ENCODE data around the gene RRBP1.
A peak's percentile ranks its signal among the peaks of the same experiment; 100 is the strongest.

Gene RRBP1

DNA sequence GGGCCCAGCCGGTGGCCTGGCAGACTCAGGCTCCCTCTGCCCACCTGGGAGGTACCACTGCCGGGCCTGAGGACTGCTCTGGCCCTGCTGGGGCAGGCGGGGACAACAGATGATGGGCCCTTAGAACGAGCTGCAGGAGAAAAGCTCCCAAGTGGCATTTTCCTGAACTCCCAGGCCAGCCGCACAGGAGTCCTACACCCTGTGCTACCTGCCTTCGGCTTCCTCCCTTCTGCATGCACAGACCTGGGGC, 70.8 kb downstream of the RRBP1 start:
- no peak for DNase-seq (ENCODE audit: low read depth in 3 of 3, low spot score in 1 of 3)

DNA sequence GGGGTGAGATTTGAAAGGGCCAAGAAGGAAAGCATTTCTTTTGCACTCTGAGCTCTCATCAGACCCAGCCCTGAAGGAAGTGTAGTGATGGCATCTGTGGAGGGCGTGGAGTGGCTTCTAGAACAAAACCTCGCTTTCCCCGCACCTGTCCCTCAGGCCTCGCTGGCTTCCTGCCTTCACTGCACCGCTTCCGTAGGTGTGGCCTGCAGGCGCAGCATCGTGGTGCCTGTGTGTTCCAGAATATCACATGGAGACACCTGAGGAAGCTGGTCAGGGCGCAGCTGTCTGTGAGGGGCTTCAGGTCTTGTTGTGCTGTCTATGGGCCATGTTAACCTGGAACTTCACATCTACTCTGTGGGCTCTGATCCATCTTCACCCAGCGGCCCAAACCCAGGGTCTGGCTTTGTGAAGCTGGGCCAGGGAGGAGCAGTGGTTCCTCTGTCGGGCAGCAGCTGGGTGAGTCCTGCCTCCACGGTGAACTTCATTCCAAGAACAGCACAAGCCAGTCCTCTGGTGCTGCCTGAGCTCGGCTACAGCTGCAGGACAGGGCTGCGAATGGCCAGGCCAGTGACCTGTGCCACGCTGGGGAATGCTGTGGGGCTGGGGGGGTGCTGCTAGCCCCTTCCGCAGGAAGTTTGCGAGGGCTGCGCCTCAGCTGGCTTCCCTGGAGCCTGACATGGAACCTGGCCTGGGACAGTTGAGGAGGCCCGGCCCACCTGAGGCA, 71.3 kb downstream of the RRBP1 start:
- peak; percentile 21 to 34 (median 29) for DNase-seq (ENCODE audit: low read depth in 3 of 3, low spot score in 1 of 3)

DNA sequence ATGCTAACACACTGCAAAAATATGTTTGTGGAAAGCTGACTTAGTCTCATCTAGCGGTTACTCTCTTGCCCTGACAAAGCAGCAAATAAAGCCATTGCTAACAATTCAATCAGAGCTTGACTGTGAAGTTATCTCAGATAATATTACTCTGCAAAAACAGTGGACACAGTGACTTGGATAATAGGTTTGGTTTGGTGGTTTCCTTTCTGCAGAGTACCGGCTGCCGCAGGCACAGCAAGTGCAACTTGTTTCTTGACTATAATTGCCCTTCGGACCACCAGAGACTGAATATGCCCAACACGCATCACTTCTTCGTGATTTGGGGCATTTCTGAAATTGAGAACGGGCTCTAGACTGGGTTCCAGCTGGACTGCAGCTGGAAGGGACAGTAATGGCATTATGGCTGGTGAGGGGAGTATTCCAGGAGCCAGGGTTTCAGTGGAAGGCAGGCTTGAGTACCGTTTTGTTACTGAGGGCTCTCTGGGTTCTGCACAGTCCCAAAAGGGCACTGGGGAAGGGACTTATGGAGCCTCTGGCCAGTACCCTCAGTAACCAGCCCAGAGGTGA, 72.1 kb downstream of the RRBP1 start:
- no peak for DNase-seq (ENCODE audit: low read depth in 3 of 3, low spot score in 1 of 3)

DNA sequence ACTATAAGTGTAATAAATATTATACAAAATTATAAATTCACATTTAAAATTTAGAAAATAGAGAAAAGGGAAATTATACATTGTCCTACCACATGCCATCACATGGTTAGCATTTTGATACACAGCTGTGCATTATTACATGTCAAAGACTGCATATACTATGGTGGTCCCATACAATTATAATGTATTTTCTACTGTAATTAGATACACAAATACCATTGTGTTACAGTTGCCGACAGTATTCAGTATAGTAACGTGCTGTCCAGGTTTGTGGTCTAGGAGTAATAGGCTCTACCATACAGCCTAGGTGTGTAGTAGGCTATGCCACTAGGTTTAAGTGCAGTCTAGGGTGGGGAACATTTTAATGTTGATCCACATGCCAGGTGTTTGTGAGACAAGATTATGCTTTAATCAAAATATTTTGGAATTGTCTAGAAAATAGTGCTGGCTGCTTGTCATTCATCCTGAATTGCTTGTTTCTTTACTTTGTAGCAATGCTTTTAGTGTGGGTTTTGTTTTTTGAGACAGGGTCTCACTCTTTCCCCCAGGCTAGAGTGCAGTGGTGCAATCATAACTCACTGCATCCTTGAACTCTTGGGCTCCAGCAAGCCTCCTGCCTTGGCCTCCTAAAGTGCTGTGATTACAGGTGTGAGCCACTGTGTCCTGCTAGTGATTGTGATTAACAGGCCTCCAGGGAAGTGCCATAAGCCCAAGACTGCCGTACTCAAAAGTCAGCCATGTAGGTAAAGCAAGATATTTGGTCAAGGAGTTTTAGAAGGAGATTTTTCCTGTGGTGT, 73.1 kb downstream of the RRBP1 start:
- DNase-seq (ENCODE audit: low read depth in 3 of 3, low spot score in 1 of 3), result no peak

DNA sequence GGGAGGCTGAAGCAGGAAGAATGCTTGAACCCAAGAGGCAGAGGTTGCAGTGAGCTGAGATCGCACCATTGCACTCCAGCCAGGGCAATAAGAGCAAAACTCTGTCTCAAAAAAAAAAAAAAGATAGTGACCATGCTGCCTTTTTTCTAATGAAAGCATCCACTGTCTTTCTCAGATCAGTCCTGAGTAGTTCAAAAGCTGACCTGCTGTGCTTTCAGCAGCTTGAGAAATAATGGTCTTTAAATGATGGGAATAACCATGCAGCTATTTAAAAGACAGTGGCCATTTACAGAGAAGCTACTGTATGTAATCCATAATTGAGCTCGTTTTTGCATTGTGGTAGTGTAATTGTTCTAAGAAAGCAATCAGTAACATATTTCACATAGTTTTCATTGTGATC, 76.0 kb downstream of the RRBP1 start:
- no peak for DNase-seq (ENCODE audit: low read depth in 3 of 3, low spot score in 1 of 3)

DNA sequence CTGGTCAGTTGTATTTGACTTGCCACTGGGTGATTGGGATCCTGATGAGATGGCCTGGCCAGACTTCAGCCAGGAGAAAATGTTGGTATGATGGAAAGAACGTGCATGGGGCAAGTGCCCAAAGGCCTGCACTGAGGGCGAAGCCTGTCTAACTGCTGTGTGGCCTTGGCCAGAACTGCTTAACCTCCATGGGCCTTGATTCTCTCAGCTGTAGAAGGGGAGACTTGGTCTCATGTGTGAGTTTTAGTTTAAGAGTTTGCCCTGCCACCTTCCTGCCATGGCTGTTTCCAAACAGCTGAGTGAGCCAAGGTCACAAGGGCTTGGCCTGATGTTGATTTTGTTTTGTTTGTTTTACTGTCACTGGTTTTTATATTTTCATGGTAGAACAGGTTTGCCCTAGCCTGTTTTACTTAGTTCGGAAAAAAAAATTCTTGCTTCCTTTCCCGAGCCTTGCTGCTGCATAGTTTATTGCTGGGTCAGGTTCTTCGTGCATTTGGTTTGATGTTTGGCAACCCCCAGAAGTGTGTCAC, 76.8 kb downstream of the RRBP1 start:
- no peak for DNase-seq (ENCODE audit: low read depth in 3 of 3, low spot score in 1 of 3)

DNA sequence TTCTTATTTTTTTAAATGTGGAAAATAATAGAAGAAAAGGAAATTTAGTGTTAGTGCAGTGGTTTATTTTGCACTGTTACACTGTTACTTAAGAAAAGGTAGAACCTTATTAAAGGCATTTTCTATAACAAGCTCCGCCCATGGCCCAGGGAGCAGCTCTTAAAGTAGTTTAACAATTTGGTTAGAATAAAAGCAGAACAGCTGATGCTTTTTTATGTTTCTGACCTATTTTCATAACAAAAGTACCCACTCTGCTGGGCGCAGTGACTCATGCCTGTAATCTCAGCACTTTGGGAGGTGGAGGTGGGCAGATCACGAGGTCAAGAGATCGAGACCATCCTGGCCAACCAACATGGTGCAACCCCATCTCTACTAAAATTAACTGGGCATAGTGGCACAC, 79.5 kb downstream of the RRBP1 start:
- DNase-seq (ENCODE audit: low read depth in 3 of 3, low spot score in 1 of 3), result no peak

DNA sequence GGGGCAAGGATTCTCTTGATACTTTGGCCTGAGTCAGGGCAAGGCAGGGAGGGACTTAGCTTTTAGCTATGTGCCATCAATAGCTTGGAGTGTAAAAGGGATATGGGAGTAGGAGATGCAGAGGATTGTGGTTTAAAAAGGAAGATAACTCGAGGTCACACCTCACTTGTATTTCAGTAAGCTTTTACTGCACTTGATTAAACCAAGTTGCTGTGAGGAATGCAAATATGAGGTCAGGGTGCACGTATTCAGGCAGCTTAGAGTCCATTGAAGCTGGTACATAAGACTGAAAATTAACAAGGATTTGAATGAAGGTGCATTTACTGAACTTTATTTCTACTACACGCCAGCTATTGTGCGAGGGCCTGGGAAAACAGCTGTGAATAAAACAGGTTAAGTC, 80.1 kb downstream of the RRBP1 start:
- DNase-seq (ENCODE audit: low read depth in 3 of 3, low spot score in 1 of 3), result no peak

DNA sequence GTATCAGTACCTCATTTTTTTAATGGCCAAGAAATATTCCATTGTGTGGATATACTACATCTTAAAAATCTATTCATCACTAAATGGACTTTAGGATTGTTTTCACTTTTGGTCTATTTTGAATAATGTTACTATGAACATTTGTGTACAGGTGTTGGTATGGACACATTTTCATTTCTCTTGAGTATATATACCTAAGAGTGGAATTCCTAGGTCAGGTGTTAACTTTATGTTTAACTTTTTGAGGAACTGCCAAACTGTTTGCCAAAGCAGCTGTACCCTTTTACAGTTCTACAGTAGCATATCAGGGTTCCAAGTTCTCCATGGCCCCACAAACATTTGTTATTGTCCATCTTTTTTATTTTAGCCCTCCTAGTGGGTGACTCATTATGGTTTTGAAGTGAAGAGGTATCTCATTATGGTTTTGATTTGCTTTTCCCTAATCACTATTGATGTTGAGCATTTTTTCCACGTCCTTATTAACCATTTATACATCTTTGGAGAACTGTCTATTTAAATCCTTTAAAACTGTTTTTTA, 84.0 kb downstream of the RRBP1 start:
- DNase-seq (ENCODE audit: low read depth in 3 of 3, low spot score in 1 of 3), result no peak

DNA sequence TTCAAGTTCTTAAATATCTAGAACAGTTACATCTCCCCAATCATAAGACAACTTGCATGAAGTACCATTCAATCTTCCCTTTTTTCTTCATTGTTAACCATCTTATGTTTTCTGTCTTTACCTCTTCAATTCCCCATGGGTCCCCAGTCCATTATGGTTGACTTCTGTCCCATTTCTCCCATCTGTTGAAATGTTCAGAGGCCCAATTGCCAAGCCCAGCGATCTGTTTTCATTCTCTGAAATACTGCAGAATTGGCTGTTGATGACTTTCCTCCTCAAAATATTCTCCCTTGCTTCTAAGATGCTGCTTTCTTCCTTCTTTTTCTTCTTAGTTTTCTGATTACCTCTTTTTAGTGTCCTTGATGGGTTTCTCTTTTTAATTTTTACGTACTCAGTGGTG, 86.2 kb downstream of the RRBP1 start:
- no peak for DNase-seq (ENCODE audit: low read depth in 3 of 3, low spot score in 1 of 3)

DNA sequence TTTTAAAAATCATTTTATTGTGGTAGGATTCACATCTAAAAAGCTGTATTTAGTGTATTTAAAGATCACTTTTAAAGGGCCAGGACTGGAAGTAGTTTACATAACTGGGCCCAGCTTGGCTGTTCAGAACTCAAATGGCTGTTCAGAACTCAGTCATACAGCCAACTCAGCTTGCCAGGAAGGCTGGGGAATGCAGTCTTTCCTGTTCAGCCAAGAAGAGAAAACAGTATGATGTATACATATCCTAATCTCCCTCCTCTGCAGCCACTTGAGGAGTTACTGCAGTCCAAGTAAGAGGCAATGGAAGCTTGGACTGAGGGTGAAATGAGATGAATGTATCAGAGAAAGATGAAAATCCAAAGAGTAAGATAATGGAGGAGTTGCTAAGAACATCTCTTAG, 87.6 kb downstream of the RRBP1 start:
- DNase-seq (ENCODE audit: low read depth in 3 of 3, low spot score in 1 of 3), result no peak

DNA sequence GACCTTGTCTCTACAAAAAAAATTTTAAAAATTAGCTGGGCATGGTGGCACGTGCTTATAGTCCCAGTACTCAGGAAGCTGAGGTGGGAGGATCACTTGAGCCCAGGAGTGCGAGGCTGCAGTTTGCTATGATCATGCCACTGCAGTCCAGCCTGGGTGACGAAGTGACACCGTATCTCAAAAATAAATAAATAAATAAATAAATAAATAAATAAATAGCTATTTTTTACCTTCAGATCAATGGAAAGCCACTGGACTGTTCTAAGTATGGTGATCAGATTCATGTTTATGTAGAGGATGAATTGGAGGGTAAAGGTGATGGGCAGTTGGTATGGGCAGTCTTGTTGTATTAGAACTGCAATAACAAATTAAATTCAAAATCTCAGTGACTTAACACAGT, 88.1 kb downstream of the RRBP1 start:
- no peak for DNase-seq (ENCODE audit: low read depth in 3 of 3, low spot score in 1 of 3)

DNA sequence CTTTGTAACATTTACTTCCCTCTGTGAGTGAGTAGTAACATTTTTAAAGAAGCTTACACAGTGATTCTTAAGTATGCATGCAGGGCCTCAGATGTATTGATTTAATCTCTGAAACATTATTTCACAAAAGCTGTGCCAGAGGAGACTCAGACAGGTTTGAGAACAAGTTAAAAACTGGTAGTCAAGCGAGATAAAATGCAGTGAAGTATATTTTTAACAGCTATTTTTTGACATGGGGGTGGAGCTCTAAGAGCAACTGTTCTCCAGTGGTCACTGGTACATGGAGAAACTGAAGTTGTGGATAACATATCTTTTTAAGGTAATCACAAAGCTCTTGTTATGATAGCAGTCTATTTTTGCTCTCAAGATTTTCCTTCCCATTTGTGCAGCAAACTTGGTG, 91.8 kb downstream of the RRBP1 start:
- DNase-seq (ENCODE audit: low read depth in 3 of 3, low spot score in 1 of 3), result no peak

DNA sequence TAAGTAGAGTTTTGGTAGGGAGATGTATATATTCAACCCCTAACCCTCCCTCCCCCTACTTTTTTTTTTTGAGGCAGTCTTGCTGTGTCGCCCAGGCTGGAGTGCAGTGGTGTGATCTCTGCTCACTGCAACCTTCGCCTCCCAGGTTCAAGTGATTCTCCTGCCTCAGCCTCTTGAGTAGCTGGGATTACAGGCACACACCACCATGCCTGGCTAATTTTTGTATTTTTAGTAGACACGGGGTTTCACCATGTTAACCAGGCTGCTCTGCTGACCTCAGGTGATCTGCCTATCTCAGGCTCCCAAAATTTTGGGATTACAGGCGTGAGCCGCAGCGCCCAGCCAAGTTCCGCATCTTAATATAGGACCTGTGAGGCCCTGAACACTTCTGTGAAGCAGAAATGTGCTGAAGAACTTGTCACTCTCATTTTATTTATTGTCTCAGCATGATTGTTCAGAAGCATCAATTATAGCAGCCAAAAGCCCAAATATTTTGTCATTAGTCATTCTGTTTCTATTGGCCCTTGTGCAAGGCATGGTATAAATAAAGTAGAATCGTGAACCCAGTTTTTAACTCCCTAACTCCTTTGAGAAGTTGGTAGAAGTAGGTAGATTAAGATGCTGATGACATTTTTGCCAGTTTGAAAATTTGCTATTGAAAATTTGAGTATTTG, 92.7 kb downstream of the RRBP1 start:
- no peak for DNase-seq (ENCODE audit: low read depth in 3 of 3, low spot score in 1 of 3)

DNA sequence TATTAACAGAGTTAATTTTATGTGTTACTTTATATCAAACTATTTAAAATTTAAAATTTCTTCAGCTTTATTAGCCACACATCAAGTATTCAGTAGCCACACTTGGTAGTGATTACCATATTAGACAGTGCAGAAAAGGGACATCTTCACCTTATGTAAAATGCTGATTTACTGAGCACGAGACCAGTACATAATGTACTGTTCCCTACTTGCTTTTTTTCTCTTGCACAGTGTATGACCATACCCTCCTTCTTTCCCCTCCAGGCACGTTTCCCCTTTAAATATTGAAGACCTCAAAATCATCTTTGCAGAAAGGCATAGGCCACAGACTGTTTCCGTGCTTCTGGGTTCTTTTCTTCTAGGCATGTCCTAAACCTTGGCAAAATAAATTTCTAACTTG, 94.2 kb downstream of the RRBP1 start:
- DNase-seq (ENCODE audit: low read depth in 3 of 3, low spot score in 1 of 3), result no peak

DNA sequence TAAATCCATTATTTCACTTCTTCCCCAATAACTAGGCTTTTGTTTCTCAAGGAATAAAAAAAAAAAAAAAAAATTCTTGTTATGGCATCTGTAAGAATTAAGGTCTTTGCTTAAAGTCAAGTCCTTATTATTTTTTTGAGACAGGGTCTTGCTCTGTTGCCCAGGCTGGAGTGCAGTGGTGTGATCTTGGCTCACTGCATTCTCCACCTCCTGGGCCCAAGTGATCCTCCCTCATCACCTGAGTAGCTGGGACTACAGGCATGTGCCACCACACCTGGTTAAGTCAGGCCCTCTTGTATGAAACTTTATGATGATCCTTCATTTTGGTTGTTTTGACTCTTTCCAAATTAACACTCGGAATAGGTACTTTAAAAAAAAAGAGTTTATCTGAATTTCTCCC, 94.9 kb downstream of the RRBP1 start:
- no peak for DNase-seq (ENCODE audit: low read depth in 3 of 3, low spot score in 1 of 3)

DNA sequence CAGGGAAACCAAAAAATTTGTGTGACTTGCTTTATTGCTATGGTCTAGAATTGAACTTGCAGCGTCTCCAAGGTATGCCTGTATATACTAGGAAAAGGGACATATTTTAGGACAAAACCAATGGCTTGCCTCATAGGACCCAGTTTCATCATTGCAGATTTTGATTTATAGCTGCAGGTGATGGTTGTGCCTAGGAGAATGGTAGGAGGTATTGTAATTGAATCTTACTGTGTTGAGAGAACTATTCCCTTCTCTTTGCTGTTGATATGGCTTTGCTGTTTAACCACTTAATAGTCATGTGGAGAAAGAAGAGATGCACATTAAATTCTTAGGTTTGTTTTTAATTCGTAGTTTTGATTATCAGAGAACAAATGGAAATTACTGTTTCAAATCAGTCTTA, 95.8 kb downstream of the RRBP1 start:
- no peak for DNase-seq (ENCODE audit: low read depth in 3 of 3, low spot score in 1 of 3)

DNA sequence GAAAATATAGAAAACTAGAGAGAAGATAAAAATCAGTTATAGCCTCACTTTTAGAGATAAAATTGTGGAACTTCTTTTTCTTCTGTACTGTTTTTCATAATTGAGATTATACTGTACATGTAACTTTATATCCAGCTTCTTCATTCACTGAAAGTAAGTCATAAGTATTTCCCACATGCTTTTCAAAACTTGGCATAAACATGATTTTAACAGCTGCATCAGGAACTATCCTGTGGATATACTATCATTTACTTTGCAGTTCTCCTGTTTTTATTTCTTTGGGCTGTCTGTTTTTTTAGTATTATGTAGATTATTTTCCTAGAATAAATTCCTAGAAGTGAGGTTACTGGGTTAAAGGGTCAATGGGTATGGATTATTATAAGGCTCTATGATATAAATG, 97.4 kb downstream of the RRBP1 start:
- no peak for DNase-seq (ENCODE audit: low read depth in 3 of 3, low spot score in 1 of 3)

DNA sequence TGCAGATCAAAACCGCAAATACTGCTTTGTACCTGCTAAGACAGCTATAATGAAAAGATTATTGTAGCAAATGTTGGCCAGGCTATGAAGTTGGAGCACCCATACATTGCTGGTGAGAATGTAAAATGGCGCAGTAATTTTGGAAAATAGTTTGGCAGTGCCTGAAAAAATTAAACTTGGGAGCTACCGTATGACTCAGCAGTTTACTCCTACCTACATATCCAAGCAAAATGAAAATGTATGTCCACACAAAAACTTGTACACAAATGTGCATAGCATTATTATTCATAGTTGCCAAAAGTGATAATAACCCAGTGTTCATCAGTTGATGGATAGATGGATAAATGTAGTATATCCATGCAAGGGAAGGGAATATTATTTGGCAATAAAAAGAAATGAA, 98.9 kb downstream of the RRBP1 start:
- DNase-seq (ENCODE audit: low read depth in 3 of 3, low spot score in 1 of 3), result no peak

DNA sequence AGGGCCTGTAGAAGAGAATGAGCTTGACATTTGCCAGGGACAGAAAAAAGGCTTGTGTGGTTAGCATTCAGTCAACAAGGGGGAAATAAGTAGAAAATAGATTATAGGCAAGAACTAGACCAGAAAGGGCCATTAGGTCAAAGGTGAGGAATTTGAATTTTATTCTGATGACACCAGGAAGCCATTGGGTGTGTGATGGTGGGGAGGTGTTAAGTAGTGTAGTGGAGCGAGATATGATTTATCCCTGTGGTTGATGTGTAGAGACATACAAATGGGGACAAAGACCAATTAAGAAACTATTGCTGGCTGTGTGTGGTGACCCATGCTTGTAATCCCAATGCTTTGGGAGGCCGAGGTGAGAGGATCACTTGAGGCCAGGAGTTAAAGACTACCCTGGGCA, 101.1 kb downstream of the RRBP1 start:
- no peak for DNase-seq (ENCODE audit: low read depth in 3 of 3, low spot score in 1 of 3)

DNA sequence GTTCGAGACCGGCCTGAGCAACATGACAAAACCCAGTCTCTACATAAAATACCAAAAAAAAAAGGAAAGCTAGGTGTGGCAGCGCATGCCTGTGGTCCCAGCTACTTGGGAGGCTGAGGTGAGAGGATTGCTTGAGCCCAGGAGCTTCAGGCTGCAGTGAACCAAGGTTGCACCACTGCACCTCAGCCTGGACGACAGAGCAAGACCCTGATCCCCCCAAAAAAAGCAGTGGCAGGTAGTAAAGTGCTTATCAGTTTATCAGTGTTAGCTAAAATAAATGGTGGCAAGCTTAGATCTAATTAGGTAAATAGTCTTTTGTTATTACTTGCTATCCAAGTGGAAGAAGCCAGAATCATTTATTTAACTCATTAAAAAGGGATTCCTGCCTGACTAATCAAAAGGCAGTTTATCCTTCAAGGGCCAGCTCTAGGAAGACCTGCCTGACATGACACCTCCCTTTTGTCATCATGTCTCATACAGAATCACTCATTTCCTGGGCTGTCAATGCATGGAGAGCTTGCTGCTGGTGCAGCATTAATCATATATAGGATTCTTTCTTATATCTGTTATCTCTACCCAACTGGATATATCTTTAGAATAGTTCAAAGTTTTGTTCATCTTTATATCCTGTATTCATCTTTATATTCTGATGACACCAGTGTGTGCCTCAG, 102.5 kb downstream of the RRBP1 start:
- no peak for DNase-seq (ENCODE audit: low read depth in 3 of 3, low spot score in 1 of 3)

Measured in stimulated activated CD4-positive, alpha-beta T cell treated with anti-CD3 and anti-CD28 coated beads, TNF-alpha, amount 100 ng/mL, for 1 hour (primary cell).